Cardiac septum (tissue), 1 donor: ENCODE data around the gene RIMOC1. TPM values are rescaled to one million over a fixed set of nuclear protein-coding genes. Genes with fewer than 3 reads are reported as not detected.
"Not testable (repeated sequence)": the region's sequence is repeated elsewhere in the genome, so short reads cannot be mapped to it uniquely, and the experiment has no call there.

ENCODE experiments used
- DNase-seq: peaks from one replicate; pipeline ENCODE4 v3.0.0-alpha.2; 2020; ENCODE audit warnings: low spot score
- intact Hi-C: fragments of 100-400 bp; cut with DNase I; formaldehyde crosslinking; loops from one replicate; pipeline ENCODE4 v1.14.0; 2022
- total RNA-seq: library from RNA; stranded (reverse); fragmentation: NEBNext Ultra II Directional; extraction: Animal tissue kit (Norgen Biotek cat#: 25700); gene quantifications from one replicate; pipeline ENCODE4 v1.2.1, GENCODE V29; 2021
- donor health status: DM: no; HTN: no; CAD: no.

RIMOC1 gene
- total RNA-seq, 1 donor from 2014 or later: 15.3 TPM

GRCh38 chr5:41940641-41941040, 36.5 kb downstream of the RIMOC1 start:
- DNase-seq: no peak
- intact Hi-C loops: no loop called here

GRCh38 chr5:41945332-41945955, 41.3 kb downstream of the RIMOC1 start:
- intact Hi-C loops, DNase-seq: not testable (repeated sequence)

DNA sequence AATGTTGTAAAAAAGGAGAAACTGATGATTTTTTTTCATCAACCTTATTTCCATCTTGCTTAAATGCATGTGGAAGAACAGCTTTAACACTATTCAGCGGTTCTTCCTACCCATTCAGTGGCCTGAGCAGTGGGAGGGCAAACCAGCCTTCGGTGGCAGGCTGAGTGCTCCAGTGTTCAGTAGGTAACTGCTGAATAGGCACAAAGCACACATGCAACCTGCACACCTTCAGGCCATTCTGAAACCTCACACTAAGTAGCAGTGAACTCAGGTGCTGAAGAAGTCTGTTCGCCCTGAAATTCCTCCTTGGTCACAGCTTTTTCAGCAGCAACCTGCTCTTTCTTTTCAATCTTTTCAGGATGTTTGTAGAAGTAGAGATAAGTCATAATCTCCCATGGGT, 47.1 kb downstream of the RIMOC1 start:
- intact Hi-C loops: no loop called here
- DNase-seq: no peak

Other genes with a start within 250 kb of the RIMOC1 start
- 269 TPM for gene OXCT1, start 33.9 kb upstream of the RIMOC1 start, total RNA-seq
- gene FBXO4, start 20.9 kb downstream of the RIMOC1 start, total RNA-seq: 5.1 TPM